ENCODE data around the gene TENM4.

The TENM4 gene

DNA sequence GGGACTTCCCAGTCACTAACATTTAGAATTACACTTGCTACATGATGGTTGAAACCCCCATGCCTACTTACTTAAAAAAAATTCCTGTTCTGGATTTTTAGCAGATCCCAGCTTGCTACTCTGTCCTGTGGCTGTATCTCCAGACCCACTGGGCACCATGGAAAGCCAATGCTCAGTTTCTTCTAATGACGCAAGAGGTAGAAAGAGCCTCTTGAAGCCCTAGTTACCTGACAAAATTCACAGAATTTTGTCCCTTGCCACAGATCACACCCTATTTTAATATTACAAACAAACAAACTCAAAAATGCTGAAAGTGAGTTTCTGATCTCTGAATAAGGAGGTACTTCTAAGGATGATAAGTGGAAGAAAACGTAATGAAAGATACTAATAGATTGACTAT lies 24.3 kb upstream of the TENM4 start:
- TF ChIP-seq, protein P1, sequence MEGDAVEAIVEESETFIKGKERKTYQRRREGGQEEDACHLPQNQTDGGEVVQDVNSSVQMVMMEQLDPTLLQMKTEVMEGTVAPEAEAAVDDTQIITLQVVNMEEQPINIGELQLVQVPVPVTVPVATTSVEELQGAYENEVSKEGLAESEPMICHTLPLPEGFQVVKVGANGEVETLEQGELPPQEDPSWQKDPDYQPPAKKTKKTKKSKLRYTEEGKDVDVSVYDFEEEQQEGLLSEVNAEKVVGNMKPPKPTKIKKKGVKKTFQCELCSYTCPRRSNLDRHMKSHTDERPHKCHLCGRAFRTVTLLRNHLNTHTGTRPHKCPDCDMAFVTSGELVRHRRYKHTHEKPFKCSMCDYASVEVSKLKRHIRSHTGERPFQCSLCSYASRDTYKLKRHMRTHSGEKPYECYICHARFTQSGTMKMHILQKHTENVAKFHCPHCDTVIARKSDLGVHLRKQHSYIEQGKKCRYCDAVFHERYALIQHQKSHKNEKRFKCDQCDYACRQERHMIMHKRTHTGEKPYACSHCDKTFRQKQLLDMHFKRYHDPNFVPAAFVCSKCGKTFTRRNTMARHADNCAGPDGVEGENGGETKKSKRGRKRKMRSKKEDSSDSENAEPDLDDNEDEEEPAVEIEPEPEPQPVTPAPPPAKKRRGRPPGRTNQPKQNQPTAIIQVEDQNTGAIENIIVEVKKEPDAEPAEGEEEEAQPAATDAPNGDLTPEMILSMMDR (IDR thresholded peaks at IDR 0.05; ENCODE audit: low read depth, low read length): no peak
- DNase-seq (ENCODE audit: extremely low read depth, low read depth): no peak

- DNase-seq (ENCODE audit: extremely low read depth, low read depth): no peak
- TF ChIP-seq, protein P1 (IDR thresholded peaks at IDR 0.05; ENCODE audit: low read depth, low read length): no peak
These were observed 21.1 kb upstream of the TENM4 start for GRCh38 chr11:79461666-79462645.

GRCh38 chr11:79461144-79461543 lies 20.3 kb upstream of the TENM4 start:
- no peak for DNase-seq (ENCODE audit: extremely low read depth, low read depth)
- TF ChIP-seq, protein P1 (IDR thresholded peaks at IDR 0.05; ENCODE audit: low read depth, low read length): peak; percentile 64

GRCh38 chr11:79458709-79459108 lies 17.9 kb upstream of the TENM4 start:
- no peak for DNase-seq (ENCODE audit: extremely low read depth, low read depth)
- TF ChIP-seq, protein P1 (IDR thresholded peaks at IDR 0.05; ENCODE audit: low read depth, low read length): no peak

GRCh38 chr11:79456501-79456900 lies 15.7 kb upstream of the TENM4 start:
- DNase-seq (ENCODE audit: extremely low read depth, low read depth): no peak
- TF ChIP-seq, protein P1 (IDR thresholded peaks at IDR 0.05; ENCODE audit: low read depth, low read length): no peak

GRCh38 chr11:79453617-79454016 lies 12.8 kb upstream of the TENM4 start:
- TF ChIP-seq, protein P1 (IDR thresholded peaks at IDR 0.05; ENCODE audit: low read depth, low read length): no peak
- no peak for DNase-seq (ENCODE audit: extremely low read depth, low read depth)

- TF ChIP-seq, protein P1 (IDR thresholded peaks at IDR 0.05; ENCODE audit: low read depth, low read length): no peak
- DNase-seq (ENCODE audit: extremely low read depth, low read depth): no peak
These were observed 8.2 kb upstream of the TENM4 start for GRCh38 chr11:79449040-79449439.

Measured in AG09319 (cell line).